HG02759 (cell line): ENCODE results near the gene CLSTN2.
A peak's percentile ranks its signal among the peaks of the same experiment; 100 is the strongest.

ENCODE experiments used
- ATAC-seq: cut with Tn5 transposase; IDR thresholded peaks from one replicate; pipeline ENCODE4 v1.9.1; 2021; ENCODE audit warnings: mild to moderate bottlenecking, moderate library complexity; ENCODE audit not compliant: unreplicated experiment

CLSTN2 gene

DNA sequence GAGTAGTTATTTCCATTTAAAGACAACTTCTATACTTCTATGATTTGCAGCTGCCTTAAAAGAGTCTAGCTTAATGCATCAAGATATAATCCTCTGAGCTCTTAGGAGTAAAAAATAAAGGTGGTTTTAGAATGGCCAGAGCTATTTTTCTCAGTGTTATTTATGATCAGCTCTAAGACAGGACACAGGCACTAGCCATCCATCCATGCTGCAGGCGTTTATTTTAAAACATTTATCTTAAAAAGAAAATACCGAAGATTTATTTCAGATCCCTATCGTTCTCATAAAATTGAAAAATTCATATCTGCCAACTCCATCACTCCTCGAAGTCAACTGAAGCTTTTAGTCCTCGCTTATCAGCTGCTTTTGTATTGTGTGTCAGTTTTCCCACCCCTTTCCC, 243.5 kb downstream of the CLSTN2 start:
- ATAC-seq: no peak

- no peak for ATAC-seq
These were observed 245.6 kb downstream of the CLSTN2 start for GRCh38 chr3:140180603-140181002.

DNA sequence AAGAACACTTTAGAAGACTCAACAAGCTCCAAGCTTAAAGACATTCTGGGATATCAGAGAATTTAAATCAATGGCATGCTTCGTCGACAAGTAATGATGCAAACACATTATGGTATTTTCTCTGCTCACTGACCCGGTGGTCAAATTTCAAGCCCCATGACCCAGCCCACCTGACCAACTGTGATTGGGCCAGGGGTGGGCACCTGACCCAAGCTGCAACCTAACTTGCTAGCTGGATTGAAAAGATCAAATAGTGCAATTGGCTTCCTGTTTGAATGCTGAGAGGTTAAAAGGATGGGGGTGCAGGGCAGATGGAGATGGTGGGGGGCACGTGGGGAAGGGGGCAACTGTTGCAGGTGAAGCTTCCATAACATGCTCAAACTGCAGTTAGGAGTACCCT, 250.4 kb downstream of the CLSTN2 start:
- no peak for ATAC-seq

- ATAC-seq: no peak
These were observed 251.5 kb downstream of the CLSTN2 start for GRCh38 chr3:140186421-140186920.

GRCh38 chr3:140187028-140187427, 252.0 kb downstream of the CLSTN2 start:
- no peak for ATAC-seq

DNA sequence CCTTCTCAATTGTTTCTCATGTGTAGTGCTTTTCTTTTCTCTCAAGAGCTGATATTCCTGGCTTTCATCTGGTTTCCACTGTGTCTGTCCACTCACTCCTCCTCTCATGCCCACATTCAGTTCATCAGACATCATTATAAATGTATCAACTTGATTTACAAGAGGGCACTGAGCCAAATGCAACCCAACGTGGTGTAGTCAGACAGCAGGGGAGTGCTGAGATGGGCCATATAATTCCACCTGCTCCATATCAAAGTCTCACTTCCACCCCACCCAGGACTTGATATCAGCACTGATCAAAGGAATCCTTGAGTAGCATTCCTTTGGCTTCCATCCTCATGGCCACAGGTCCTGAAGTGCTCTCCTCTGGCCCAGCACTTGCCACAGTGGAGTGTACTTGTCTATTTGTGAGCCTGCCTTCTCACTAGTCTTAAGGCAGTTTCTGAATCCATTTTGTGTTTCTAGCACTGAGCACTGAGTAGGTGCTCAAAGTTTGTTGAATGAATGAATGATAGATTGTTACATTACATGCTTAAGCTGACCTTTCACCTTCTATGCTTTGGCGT, 252.8 kb downstream of the CLSTN2 start:
- ATAC-seq: no peak

GRCh38 chr3:140188285-140188684, 253.3 kb downstream of the CLSTN2 start:
- ATAC-seq: no peak

GRCh38 chr3:140189267-140189666, 254.3 kb downstream of the CLSTN2 start:
- ATAC-seq: no peak

GRCh38 chr3:140189976-140190375, 255.0 kb downstream of the CLSTN2 start:
- ATAC-seq: no peak

DNA sequence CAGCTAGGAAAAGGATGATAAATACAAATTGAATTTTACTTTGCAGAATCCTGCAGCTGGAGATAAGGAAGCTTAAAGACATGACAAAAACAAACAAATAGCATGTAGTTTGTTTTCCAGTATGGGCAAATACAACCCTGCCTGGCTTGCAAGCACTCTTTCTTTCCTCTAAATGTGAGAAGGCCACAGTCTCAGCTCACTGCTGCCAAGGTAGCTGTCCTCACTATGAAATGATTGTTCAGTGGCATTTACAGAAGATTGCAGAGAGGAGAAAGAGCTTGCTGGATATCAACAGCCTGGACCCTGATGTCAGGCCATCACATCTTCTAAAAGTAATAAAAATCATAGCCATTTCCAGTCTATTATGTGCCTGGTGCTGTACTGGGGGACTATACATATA, 262.0 kb downstream of the CLSTN2 start:
- ATAC-seq: no peak

GRCh38 chr3:140198242-140198641, 263.3 kb downstream of the CLSTN2 start:
- no peak for ATAC-seq

GRCh38 chr3:140199008-140199407, 264.0 kb downstream of the CLSTN2 start:
- no peak for ATAC-seq

DNA sequence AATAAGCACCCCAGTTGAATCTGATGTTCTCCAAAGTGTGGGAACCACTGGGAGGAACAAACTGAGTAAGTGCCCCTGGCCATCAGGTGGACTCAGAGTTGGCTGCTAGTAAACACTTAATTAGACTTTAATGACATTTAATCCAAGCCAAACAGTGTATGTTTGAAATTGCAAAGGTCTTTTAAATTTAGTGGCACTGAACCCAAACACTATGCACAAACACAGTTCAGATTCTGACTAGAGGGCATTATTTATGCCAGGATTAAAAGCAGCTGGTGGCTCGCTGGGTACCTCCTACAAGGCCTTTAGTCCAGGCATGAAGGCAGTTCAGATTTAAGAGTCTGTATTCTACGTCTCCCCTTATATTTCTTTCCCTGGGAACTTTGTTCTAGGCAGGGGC, 264.8 kb downstream of the CLSTN2 start:
- ATAC-seq: no peak

- ATAC-seq: no peak
These were observed 268.5 kb downstream of the CLSTN2 start for GRCh38 chr3:140203510-140203909.

- no peak for ATAC-seq
These were observed 269.4 kb downstream of the CLSTN2 start for GRCh38 chr3:140204271-140204984.

DNA sequence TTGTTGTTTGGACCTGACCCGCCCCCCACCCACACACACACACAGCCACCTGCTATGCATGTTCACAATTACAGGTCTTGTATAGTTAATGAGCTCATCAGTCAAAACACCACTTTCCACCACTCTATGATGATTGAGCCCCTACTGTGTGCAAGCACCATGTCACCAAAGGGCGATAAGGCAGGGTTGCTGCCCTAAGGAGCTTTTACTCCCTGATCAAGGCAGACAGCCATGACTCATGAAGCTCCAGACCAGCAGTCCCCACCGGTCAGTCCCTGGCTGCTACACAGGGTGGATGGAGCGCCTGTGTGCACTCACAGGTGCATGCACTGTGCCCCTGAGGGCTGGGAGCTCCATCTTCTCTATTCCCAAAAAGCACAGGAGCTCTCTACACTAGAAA, 270.6 kb downstream of the CLSTN2 start:
- ATAC-seq: no peak

GRCh38 chr3:140206196-140207040, 271.4 kb downstream of the CLSTN2 start:
- ATAC-seq: no peak

DNA sequence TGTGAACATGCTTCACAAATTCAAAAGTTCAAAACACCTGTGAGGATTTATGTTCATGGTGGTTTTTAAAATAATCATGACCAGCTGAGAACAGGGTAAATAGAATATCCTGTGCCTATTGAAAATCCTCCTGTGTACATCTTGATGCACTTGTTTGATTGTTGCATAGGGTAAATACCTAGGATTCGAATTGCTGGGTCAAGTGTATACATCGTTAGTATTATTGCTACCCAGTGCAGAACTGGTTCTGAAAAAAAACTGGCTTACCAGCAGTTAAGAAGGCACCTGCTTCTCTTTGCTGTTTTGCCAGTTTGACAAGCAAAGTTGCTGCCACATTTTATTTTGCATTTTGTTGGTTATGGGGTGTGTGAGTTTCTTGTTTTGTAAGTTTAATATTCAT, 272.6 kb downstream of the CLSTN2 start:
- no peak for ATAC-seq

GRCh38 chr3:140216249-140216648, 281.3 kb downstream of the CLSTN2 start:
- peak; percentile 47 for ATAC-seq

GRCh38 chr3:140219291-140219690, 284.3 kb downstream of the CLSTN2 start:
- ATAC-seq: no peak

DNA sequence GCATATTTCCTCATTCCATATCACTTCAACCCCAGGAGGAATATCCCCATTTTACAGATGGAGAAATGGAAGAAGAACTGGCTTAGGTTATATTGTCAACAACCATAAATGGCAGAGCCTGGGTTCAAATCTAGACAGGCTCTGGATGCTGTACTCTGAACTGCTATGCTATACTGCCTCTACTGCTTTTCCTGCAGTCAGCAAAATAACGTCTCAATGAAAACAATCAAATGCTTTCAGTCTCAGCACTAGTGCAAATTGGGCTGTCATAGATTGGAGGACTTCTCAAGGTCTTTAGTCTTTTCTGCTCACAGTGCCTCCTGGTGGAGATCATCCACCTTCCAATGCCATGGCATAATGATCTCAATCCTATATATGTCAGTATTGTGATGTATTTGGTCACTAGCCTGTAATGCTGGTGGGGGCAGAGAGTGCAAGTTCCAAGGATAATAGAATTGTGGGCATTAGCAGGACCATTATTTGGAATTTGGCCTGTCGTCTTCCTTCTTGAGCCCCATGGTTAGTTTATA, 285.0 kb downstream of the CLSTN2 start:
- ATAC-seq: no peak

GRCh38 chr3:140223197-140223596, 288.2 kb downstream of the CLSTN2 start:
- ATAC-seq: no peak
